Stomach (tissue), 9 donors: ENCODE results near the gene WNT16. TPM values are rescaled to one million over a fixed set of nuclear protein-coding genes. Genes with fewer than 3 reads are reported as not detected.

Experiments used
- DNase-seq, 2 donors: peaks; one replicate each; pipeline versions ENCODE4 v3.0.0 to v3.0.0-alpha.2; 2013 to 2019
- H3K27ac ChIP-seq, 5 donors: fragments of 200-600 bp in 4 of 5; sonication (generic) in 4 of 5; one replicate each; pipeline ENCODE4 v1.5.1; 2013 to 2019; ENCODE audit warnings: mild to moderate bottlenecking in 1 of 5, moderate library complexity in 1 of 5
- H3K27me3 ChIP-seq, 3 donors: fragments of 200-600 bp; sonication (generic); one replicate each; pipeline ENCODE4 v1.5.1; 2017 to 2019; ENCODE audit warnings: mixed run types in 1 of 3
- H3K36me3 ChIP-seq, 4 donors: fragments of 200-600 bp; sonication (generic); 1 replicate in 3 of 4; 2 replicates in 1 of 4; pipeline ENCODE4 v1.5.1; 2016 to 2019
- H3K4me1 ChIP-seq, 4 donors: fragments of 200-600 bp; sonication (generic); one replicate each; pipeline ENCODE4 v1.5.1; 2016 to 2019
- H3K4me3 ChIP-seq, 4 donors: fragments of 200-600 bp; sonication (generic) in 3 of 4; one replicate each; pipeline ENCODE4 v1.5.1; 2016 to 2019; ENCODE audit warnings: mild to moderate bottlenecking in 1 of 4
- H3K9me3 ChIP-seq, 4 donors: fragments of 200-600 bp; sonication (generic); one replicate each; pipeline ENCODE4 v1.5.1; 2016 to 2019
- EP300 ChIP-seq: sonication (generic); formaldehyde crosslinking; IDR thresholded peaks from one replicate; pipeline ENCODE4 v1.6.1; 2017; ENCODE audit warnings: antibody characterized with exemption
- POLR2A ChIP-seq, 4 donors: fragments of 450-650 bp; IDR thresholded peaks; one replicate each; pipeline ENCODE4 v1.6.1; 2016; ENCODE audit warnings: antibody characterized with exemption in 4 of 4, control low read depth in 2 of 4, mild to moderate bottlenecking in 1 of 4, moderate library complexity in 1 of 4
- POLR2AphosphoS5 ChIP-seq, 3 donors: sonication (generic); formaldehyde crosslinking; IDR thresholded peaks; one replicate each; pipeline ENCODE4 v1.6.1; 2016; ENCODE audit warnings: antibody characterized with exemption in 3 of 3
- WGBS, 5 donors: extraction: QIAGEN DNeasy Blood & Tissue Kit in 3 of 5; methylation state at CpG; one replicate each; pipeline versions ENCODE4 v1.1.5 to v1.1.7; 2013 to 2018; 5-methylcytosine and 5-hydroxymethylcytosine counted together
- intact Hi-C: fragments of 100-400 bp; cut with DNase I; formaldehyde crosslinking; loops from one replicate; pipeline ENCODE4 v1.15.1; 2023; ENCODE audit warnings: low total_unique reads
- polyA plus RNA-seq, 3 donors: library from polyadenylated mRNA; stranded (reverse); fragments of 200-250 nt; gene quantifications; one replicate each; pipeline ENCODE4 v1.2.3, GENCODE V29; 2013
- total RNA-seq, 5 donors: library from RNA; depleted of rRNA; stranded (reverse); fragments of >200 nt; gene quantifications; one replicate each; pipeline versions ENCODE4 v1.1.0 to v1.2.3, GENCODE V29; 2014 to 2016
- TF ChIP-seq, protein P1 (sequence below), 7 experiments: fragments of 450-650 bp in 4 of 7; fragments of 200-600 bp in 3 of 7; sonication (generic) in 3 of 7; IDR thresholded peaks; one replicate each; pipeline ENCODE4 v1.5.1; 2016 to 2019; ENCODE audit warnings: antibody characterized with exemption in 7 of 7, control low read depth in 2 of 7, mild to moderate bottlenecking in 1 of 7
- donor health status: healthy with polysubstance abuse.
- donor health status: Bipolar disorder and iron deficiency.
- donor health status: healthy.

WNT16 gene
- total and polyA plus RNA-seq, 8 donors, result 0.05 to 0.37 TPM; not detected in 6

DNA sequence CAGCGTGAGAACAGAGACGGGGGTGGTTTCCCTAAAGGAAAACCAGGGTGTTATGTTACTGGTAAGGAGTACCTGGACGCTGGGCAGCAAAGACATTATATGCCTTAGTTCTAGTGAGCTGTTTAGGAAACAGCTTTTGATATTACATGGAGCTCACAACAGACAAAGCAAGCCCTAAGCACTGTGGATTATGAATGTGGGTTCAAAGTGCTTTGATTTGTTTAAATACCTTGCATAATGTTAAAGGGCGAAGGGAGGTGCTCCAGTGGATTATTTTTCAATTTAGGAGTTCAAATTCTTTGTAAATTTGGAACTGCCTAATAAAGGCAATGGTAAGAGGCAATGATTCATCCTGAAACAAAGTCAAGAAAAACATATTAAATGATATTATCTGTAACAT, 13.8 kb downstream of the WNT16 start:
- no peak for DNase-seq
- intact Hi-C loops, result no loop called here
- Histone ChIP-seq H3K4me3 (no peak overlapping the region), H3K27ac (no peak overlapping the region), H3K27me3 (no peaks in the 10 kb centered on the region), H3K4me1 (no peaks in the 10 kb centered on the region), H3K36me3 (peaks cover 0 to 17% (median 9%) of the 10 kb centered on the region in 4 donors), H3K9me3 (no peaks in the 10 kb centered on the region)
- TF ChIP-seq POLR2A (IDR thresholded peaks at IDR 0.05), result no peak
- TF ChIP-seq, protein P1, sequence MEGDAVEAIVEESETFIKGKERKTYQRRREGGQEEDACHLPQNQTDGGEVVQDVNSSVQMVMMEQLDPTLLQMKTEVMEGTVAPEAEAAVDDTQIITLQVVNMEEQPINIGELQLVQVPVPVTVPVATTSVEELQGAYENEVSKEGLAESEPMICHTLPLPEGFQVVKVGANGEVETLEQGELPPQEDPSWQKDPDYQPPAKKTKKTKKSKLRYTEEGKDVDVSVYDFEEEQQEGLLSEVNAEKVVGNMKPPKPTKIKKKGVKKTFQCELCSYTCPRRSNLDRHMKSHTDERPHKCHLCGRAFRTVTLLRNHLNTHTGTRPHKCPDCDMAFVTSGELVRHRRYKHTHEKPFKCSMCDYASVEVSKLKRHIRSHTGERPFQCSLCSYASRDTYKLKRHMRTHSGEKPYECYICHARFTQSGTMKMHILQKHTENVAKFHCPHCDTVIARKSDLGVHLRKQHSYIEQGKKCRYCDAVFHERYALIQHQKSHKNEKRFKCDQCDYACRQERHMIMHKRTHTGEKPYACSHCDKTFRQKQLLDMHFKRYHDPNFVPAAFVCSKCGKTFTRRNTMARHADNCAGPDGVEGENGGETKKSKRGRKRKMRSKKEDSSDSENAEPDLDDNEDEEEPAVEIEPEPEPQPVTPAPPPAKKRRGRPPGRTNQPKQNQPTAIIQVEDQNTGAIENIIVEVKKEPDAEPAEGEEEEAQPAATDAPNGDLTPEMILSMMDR (IDR thresholded peaks at IDR 0.05), result no peak
- 91 to 97% (median 96%) methylated on average over 4 of the region's 4 CpGs for WGBS, 5 donors

DNA sequence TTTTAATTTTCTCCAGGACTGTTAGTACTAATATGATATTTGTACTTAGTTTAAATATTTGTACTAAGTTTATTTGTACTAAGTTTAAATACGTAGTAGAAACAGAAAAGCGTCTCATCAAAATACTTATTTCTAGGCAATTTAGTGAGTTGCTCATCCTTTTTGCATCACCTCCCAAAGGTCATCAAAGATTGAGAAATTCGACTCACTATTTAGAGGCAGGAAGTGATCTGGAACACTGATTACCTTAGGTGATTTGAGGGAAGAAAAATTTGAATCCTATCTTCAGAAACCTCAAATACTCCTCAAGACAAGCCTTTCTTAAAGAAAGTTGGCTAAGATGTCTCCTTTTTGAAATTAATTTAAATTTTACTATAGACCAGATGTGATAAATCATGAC, 14.5 kb downstream of the WNT16 start:
- WGBS, 5 donors, result 74 to 78% (median 75%) methylated on average over 3 of the region's 3 CpGs

DNA sequence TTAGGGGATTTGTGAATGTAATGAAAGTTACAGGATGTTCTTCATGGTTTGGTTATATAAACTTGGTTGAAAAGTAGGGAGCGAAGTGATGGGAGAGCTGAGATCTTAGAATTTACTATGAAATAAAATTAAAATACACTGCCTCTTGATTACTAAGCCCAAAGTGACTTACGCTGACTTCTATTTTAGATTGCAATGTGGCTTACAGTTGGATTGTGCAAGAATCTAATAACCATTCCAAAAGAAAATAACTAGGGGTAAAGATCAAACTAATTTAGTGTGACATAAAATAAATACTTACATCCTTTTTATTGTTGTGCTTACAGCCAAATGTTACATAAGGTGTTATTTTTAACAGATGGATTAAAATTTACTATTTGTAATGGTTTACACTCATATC, 15.3 kb downstream of the WNT16 start:
- intact Hi-C loops, result no loop called here
- no peak overlapping the region for H3K27ac ChIP-seq
- H3K9me3 ChIP-seq, result no peaks in the 10 kb centered on the region
- 80 to 84% (median 84%) methylated on average over 2 of the region's 2 CpGs for WGBS, 5 donors
- no peaks in the 10 kb centered on the region for H3K4me1 ChIP-seq
- no peak overlapping the region for H3K4me3 ChIP-seq
- DNase-seq, result no peak
- H3K36me3 ChIP-seq, result peaks cover 0 to 16% (median 9%) of the 10 kb centered on the region in 4 donors
- H3K27me3 ChIP-seq, result no peaks in the 10 kb centered on the region
- TF ChIP-seq POLR2A (IDR thresholded peaks at IDR 0.05), result no peak
- no peak for TF ChIP-seq EP300
- TF ChIP-seq, protein P1 (IDR thresholded peaks at IDR 0.05), result no peak
- TF ChIP-seq POLR2AphosphoS5 (IDR thresholded peaks at IDR 0.05), result no peak

More for the DNA sequence above, 14.5 kb downstream of the WNT16 start:
- no peak for DNase-seq
- Histone ChIP-seq H3K4me1 (no peaks in the 10 kb centered on the region), H3K27ac (no peak overlapping the region), H3K36me3 (peaks cover 0 to 17% (median 9%) of the 10 kb centered on the region in 4 donors), H3K9me3 (no peaks in the 10 kb centered on the region), H3K4me3 (no peak overlapping the region), H3K27me3 (no peaks in the 10 kb centered on the region)
- intact Hi-C loops, result no loop called here
- no peak for TF ChIP-seq POLR2A (IDR thresholded peaks at IDR 0.05)
- TF ChIP-seq EP300, result no peak
- TF ChIP-seq, protein P1 (IDR thresholded peaks at IDR 0.05), result no peak
- no peak for TF ChIP-seq POLR2AphosphoS5 (IDR thresholded peaks at IDR 0.05)

DNA sequence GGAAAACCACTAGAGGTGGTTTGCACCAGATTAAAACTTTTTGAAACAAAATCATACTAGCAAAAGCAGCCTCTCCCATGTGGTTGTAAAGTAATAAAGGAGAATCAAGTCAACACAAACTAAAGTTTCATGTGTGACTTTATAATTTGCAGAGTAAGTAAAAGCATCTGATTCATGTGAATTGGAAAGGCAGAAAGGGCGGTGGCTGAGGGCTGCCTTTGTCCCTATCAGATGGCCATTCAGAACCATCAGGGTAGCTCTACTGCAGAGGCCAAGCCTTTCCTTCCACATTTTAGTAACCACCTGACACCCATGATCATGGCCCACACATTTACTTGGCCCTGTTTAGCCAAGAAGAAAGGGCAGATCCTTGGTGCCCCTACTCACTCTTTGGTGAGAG, 15.7 kb downstream of the WNT16 start:
- Histone ChIP-seq H3K9me3 (no peaks in the 10 kb centered on the region), H3K36me3 (peaks cover 0 to 13% (median 9%) of the 10 kb centered on the region in 4 donors), H3K27me3 (no peaks in the 10 kb centered on the region), H3K4me1 (no peaks in the 10 kb centered on the region), H3K27ac (no peak overlapping the region), H3K4me3 (no peak overlapping the region)
- intact Hi-C loops, result no loop called here
- TF ChIP-seq EP300, result no peak
- TF ChIP-seq POLR2AphosphoS5 (IDR thresholded peaks at IDR 0.05), result no peak
- TF ChIP-seq POLR2A (IDR thresholded peaks at IDR 0.05), result no peak
- TF ChIP-seq, protein P1 (IDR thresholded peaks at IDR 0.05), result no peak
- DNase-seq, result no peak
- WGBS, 5 donors, result 77 to 96% (median 90%) methylated on average over 1 of the region's 1 CpG
